ENCODE results near the gene NBAS. TPM values are rescaled to one million over a fixed set of nuclear protein-coding genes. Genes with fewer than 3 reads are reported as not detected.

Gene NBAS
- total RNA-seq, 3 donors from 2014 or later (not counting 1 experiment from before 2014, with no cell fraction given): 27.8 to 34.7 (median 29.2) TPM

DNA sequence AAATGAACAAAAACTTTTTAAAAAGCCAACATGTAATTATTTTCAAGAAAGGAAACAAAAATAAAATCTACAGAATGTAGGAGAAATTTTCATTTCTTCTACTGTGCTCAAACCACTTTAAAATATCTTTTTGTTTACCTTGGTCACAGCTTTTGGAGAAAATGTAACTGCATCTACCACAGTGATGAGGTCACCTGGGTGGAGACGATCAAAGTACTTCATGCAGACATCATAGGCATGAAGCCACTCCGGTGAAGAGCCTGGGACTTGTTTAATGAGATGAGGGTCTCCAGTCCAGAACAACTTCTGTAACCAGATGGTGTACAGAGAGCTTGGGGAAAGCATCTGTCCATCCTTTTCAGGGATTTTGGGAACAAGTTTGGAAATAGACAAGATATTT is 285.8 kb downstream of the NBAS start:
- TF ChIP-seq, protein P1, sequence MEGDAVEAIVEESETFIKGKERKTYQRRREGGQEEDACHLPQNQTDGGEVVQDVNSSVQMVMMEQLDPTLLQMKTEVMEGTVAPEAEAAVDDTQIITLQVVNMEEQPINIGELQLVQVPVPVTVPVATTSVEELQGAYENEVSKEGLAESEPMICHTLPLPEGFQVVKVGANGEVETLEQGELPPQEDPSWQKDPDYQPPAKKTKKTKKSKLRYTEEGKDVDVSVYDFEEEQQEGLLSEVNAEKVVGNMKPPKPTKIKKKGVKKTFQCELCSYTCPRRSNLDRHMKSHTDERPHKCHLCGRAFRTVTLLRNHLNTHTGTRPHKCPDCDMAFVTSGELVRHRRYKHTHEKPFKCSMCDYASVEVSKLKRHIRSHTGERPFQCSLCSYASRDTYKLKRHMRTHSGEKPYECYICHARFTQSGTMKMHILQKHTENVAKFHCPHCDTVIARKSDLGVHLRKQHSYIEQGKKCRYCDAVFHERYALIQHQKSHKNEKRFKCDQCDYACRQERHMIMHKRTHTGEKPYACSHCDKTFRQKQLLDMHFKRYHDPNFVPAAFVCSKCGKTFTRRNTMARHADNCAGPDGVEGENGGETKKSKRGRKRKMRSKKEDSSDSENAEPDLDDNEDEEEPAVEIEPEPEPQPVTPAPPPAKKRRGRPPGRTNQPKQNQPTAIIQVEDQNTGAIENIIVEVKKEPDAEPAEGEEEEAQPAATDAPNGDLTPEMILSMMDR (IDR thresholded peaks at IDR 0.05): no peak
- intact Hi-C loops (cut with micrococcal nuclease): no loop called here
- Histone ChIP-seq H3K4me3 (ENCODE audit: low read length) (no peak overlapping the region), H3K36me3 (ENCODE audit: control insufficient read depth, insufficient read depth, low read length) (peaks cover 13% of the 10 kb centered on the region), H3K9me3 (ENCODE audit: control insufficient read depth, insufficient read depth, low read length) (no peaks in the 10 kb centered on the region), H3K27me3 (ENCODE audit: control insufficient read depth, insufficient read depth, low read length) (no peaks in the 10 kb centered on the region), H3K4me1 (ENCODE audit: control insufficient read depth, insufficient read depth, low read length) (no peaks in the 10 kb centered on the region), H3K27ac (ENCODE audit: low read length) (no peak overlapping the region)
- no peak overlapping the region for H3K27ac Mint-ChIP-seq
- no peaks in the 10 kb centered on the region for H3K27me3 Mint-ChIP-seq (ENCODE audit: low read depth in 2 of 2)
- H3K36me3 Mint-ChIP-seq: peaks cover 21% of the 10 kb centered on the region
- H3K9me3 Mint-ChIP-seq: no peaks in the 10 kb centered on the region
- 100% methylated on average over 2 of the region's 2 CpGs for WGBS (ENCODE audit: insufficient coverage)
- no peak for DNase-seq
- H3K4me3 Mint-ChIP-seq: no peak overlapping the region
- ATAC-seq: no peak
- H3K4me1 Mint-ChIP-seq: peaks cover 3 to 6% of the 10 kb centered on the region in 2 donors

DNA sequence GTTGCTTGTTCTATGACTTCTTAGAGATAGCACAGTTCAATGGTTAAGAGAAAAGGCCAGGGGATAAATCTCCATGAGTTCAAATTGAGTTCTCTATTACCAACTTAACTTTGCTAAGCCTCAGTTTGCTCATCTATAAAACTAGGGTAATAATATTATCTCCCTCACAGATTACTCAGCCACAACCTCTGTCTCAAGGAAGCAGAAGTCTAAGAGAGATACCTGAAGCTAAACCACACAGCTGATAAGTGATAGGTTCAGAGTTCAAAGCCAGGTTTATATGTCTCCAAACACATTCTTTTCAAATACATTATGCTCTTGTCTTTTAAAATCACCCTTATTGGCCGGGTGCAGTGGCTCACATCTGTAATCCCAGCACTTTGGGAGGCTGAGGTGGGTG is 287.7 kb downstream of the NBAS start:
- Histone ChIP-seq H3K27ac (ENCODE audit: low read length) (no peak overlapping the region), H3K27me3 (ENCODE audit: control insufficient read depth, insufficient read depth, low read length) (no peaks in the 10 kb centered on the region), H3K9me3 (ENCODE audit: control insufficient read depth, insufficient read depth, low read length) (no peaks in the 10 kb centered on the region), H3K4me3 (ENCODE audit: low read length) (no peak overlapping the region), H3K36me3 (ENCODE audit: control insufficient read depth, insufficient read depth, low read length) (peaks cover 13% of the 10 kb centered on the region), H3K4me1 (ENCODE audit: control insufficient read depth, insufficient read depth, low read length) (no peaks in the 10 kb centered on the region)
- Mint-ChIP-seq H3K27me3 (ENCODE audit: low read depth in 2 of 2) (no peaks in the 10 kb centered on the region), H3K9me3 (no peaks in the 10 kb centered on the region), H3K36me3 (peaks cover 21% of the 10 kb centered on the region), H3K4me1 (peaks cover 3 to 6% of the 10 kb centered on the region in 2 donors), H3K4me3 (no peak overlapping the region), H3K27ac (no peak overlapping the region)
- DNase-seq (no peak), ATAC-seq (peak in 1 of 3 donors; percentile 64)
- 100% methylated on average over 1 of the region's 1 CpG for WGBS (ENCODE audit: insufficient coverage)
- TF ChIP-seq, protein P1 (IDR thresholded peaks at IDR 0.05): no peak
- intact Hi-C loops (cut with micrococcal nuclease): no loop called here

DNA sequence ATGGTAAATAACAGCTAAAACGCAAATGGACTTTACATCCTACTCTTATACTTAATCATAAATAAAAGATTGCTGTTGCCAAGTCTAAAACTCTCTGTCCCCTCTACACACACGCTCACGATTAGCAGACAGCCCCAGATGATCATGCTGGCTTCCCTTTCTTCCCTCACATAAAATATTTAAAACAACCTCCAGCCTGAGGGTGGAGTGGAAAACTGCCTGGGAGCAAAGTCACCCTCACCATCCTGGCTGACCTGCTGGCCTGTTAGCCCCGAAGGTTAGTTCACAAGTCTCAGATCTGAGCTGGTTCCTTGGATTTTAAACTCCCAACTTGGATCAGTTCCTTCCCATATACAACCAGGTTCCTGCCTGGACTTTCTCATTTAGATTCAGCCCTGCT is 288.2 kb downstream of the NBAS start:
- Mint-ChIP-seq H3K27me3 (ENCODE audit: low read depth in 2 of 2) (no peaks in the 10 kb centered on the region), H3K9me3 (no peaks in the 10 kb centered on the region), H3K4me1 (peaks cover 3 to 6% of the 10 kb centered on the region in 2 donors), H3K36me3 (peaks cover 21% of the 10 kb centered on the region), H3K27ac (no peak overlapping the region), H3K4me3 (no peak overlapping the region)
- WGBS (ENCODE audit: insufficient coverage): 79% methylated on average over 4 of the region's 4 CpGs
- Histone ChIP-seq H3K4me3 (ENCODE audit: low read length) (no peak overlapping the region), H3K4me1 (ENCODE audit: control insufficient read depth, insufficient read depth, low read length) (no peaks in the 10 kb centered on the region), H3K27me3 (ENCODE audit: control insufficient read depth, insufficient read depth, low read length) (no peaks in the 10 kb centered on the region), H3K9me3 (ENCODE audit: control insufficient read depth, insufficient read depth, low read length) (no peaks in the 10 kb centered on the region), H3K27ac (ENCODE audit: low read length) (no peak overlapping the region), H3K36me3 (ENCODE audit: control insufficient read depth, insufficient read depth, low read length) (peaks cover 13% of the 10 kb centered on the region)
- TF ChIP-seq, protein P1 (IDR thresholded peaks at IDR 0.05): no peak
- no peak for DNase-seq
- ATAC-seq: no peak
- intact Hi-C loops (cut with micrococcal nuclease): no loop called here

DNA sequence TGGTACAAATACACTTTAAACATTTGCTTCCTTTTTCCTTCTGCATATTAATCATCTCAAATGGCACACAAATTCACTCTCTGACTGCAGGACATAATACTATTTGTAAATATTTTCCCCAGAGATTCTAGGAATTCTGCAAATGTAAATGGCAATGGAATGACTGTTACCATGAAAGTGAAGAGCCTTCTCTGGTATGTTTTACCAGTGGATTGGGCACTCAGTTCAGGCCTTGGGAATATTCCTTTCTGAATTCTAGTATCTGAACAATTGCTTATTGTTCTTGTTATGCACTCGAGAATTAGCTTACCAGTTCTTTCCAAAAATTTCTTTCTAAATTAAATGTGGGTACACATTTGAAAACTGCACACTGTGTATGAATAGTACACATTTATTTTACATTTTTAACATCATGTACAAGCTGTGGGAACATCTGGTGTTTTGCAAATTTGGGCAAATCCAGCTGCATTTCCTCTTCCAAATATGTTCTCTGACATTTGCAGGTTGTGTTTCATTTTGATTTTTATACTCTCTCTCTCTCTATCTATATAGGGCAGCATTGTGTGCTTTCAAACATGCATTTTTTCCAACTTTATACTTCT is 289.1 kb downstream of the NBAS start:
- no peak overlapping the region for H3K27ac Mint-ChIP-seq
- no peaks in the 10 kb centered on the region for H3K9me3 Mint-ChIP-seq
- no CpG with 5 or more reads among the region's 1 CpG for WGBS (ENCODE audit: insufficient coverage)
- H3K27me3 Mint-ChIP-seq (ENCODE audit: low read depth in 2 of 2): no peaks in the 10 kb centered on the region
- Histone ChIP-seq H3K27ac (ENCODE audit: low read length) (no peak overlapping the region), H3K4me3 (ENCODE audit: low read length) (no peak overlapping the region), H3K9me3 (ENCODE audit: control insufficient read depth, insufficient read depth, low read length) (no peaks in the 10 kb centered on the region), H3K4me1 (ENCODE audit: control insufficient read depth, insufficient read depth, low read length) (no peaks in the 10 kb centered on the region), H3K27me3 (ENCODE audit: control insufficient read depth, insufficient read depth, low read length) (no peaks in the 10 kb centered on the region), H3K36me3 (ENCODE audit: control insufficient read depth, insufficient read depth, low read length) (peaks cover 13% of the 10 kb centered on the region)
- H3K36me3 Mint-ChIP-seq: peaks cover 21% of the 10 kb centered on the region
- DNase-seq (no peak), ATAC-seq (no peak)
- intact Hi-C loops (cut with micrococcal nuclease): no loop called here
- H3K4me1 Mint-ChIP-seq: peaks cover 3 to 6% of the 10 kb centered on the region in 2 donors
- no peak overlapping the region for H3K4me3 Mint-ChIP-seq
- TF ChIP-seq, protein P1 (IDR thresholded peaks at IDR 0.05): no peak

All from natural killer cell (primary cell).